ENCODE data around the gene BTBD16.

- TF ChIP-seq POLR2A (IDR thresholded peaks at IDR 0.05; ENCODE audit: low read depth, low read length) (no peak), CBFB (IDR thresholded peaks at IDR 0.05; ENCODE audit: low read depth) (no peak)
These were observed 22.5 kb upstream of the BTBD16 start for GRCh38 chr10:122248356-122249302.
